HepG2 (cell line): ENCODE data around the gene MAB21L4. TPM values are rescaled to one million over a fixed set of nuclear protein-coding genes. Genes with fewer than 3 reads are reported as not detected.
A peak's percentile ranks its signal among the peaks of the same experiment; 100 is the strongest.

Experiments used
- HMGA1 ChIP-seq: sonication (generic); formaldehyde crosslinking; conservative IDR thresholded peaks from 2 replicates; pipeline ENCODE4 v1.4.0; 2020; ENCODE audit warnings: missing genetic modification reagents
- IKZF5 ChIP-seq: IDR thresholded peaks from 2 replicates; pipeline ENCODE4 v1.6.1; 2018; ENCODE audit warnings: missing genetic modification reagents, mild to moderate bottlenecking, missing compliant biosample characterization
- MIER3 ChIP-seq: IDR thresholded peaks from 2 replicates; pipeline ENCODE4 v1.6.1; 2016; ENCODE audit warnings: missing compliant biosample characterization, borderline replicate concordance
- PPARG ChIP-seq: conservative IDR thresholded peaks from 2 replicates; pipeline ENCODE4 v1.6.1; 2016; ENCODE audit warnings: missing biosample characterization, missing genetic modification reagents
- TIGD3 ChIP-seq: sonication (generic); formaldehyde crosslinking; IDR thresholded peaks from 2 replicates; pipeline ENCODE4 v1.5.1; 2020; ENCODE audit warnings: mild to moderate bottlenecking, missing genetic modification reagents, borderline replicate concordance
- U2AF1 ChIP-seq: fragments of 200-400 bp; formaldehyde crosslinking; optimal IDR thresholded peaks from 2 replicates; pipeline ENCODE3; 2017; ENCODE audit warnings: mild to moderate bottlenecking, low read depth, low read length
- ZFP37 ChIP-seq: sonication (generic); formaldehyde crosslinking; IDR thresholded peaks from 2 replicates; pipeline ENCODE4 v1.4.0; 2020; ENCODE audit warnings: missing genetic modification reagents, borderline replicate concordance
- ZNF232 ChIP-seq: sonication (generic); formaldehyde crosslinking; IDR thresholded peaks from 2 replicates; pipeline ENCODE4 v1.4.0; 2020; ENCODE audit warnings: missing genetic modification reagents, borderline replicate concordance
- ZNF383 ChIP-seq: sonication (generic); formaldehyde crosslinking; IDR thresholded peaks from 2 replicates; pipeline ENCODE4 v1.4.0; 2020; ENCODE audit warnings: missing genetic modification reagents, mild to moderate bottlenecking, borderline replicate concordance
- ZNF552 ChIP-seq: sonication (generic); formaldehyde crosslinking; IDR thresholded peaks from 2 replicates; pipeline ENCODE4 v1.9.0; 2022; ENCODE audit warnings: missing genetic modification reagents, mild to moderate bottlenecking, borderline replicate concordance
- ZNF687 ChIP-seq: sonication (generic); formaldehyde crosslinking; IDR thresholded peaks from 2 replicates; pipeline ENCODE4 v1.5.1; 2020; ENCODE audit warnings: mild to moderate bottlenecking, missing genetic modification reagents, moderate library complexity
- ZNF777 ChIP-seq: sonication (generic); formaldehyde crosslinking; IDR thresholded peaks from 2 replicates; pipeline ENCODE4 v1.4.0; 2020; ENCODE audit warnings: missing genetic modification reagents
- ZNF816 ChIP-seq: sonication (generic); formaldehyde crosslinking; IDR thresholded peaks from 2 replicates; pipeline ENCODE4 v1.8.0; 2022; ENCODE audit warnings: missing genetic modification reagents, mild to moderate bottlenecking, borderline replicate concordance
- polyA plus RNA-seq, 8 experiments: library from polyadenylated mRNA; depleted of rRNA in 3 of 8; stranded (reverse) in 7 of 8; unstranded in 1 of 8; fragments of >200 nt; fragmentation: Illumina TruSeq in 4 of 8; extraction: Trizol in 4 of 8; gene quantifications; 2 replicates each; pipeline versions ENCODE4 v1.2.1 to v1.2.3, GENCODE V29; 2011 to 2016; ENCODE audit warnings: low read depth in 4 of 8, missing spikeins in 1 of 8, mixed read lengths in 1 of 8; ENCODE audit not compliant: insufficient read depth in 1 of 8
- total RNA-seq, 5 experiments: library from RNA; depleted of rRNA; stranded (reverse); fragments of >200 nt; fragmentation: Illumina TruSeq; extraction: Trizol; gene quantifications; 2 replicates each; pipeline ENCODE4 v1.2.3, GENCODE V29; 2016; ENCODE audit warnings: low read depth in 1 of 5
- TF ChIP-seq, protein P1 (sequence below), 2 experiments: sonication (generic) in 1 of 2; formaldehyde crosslinking in 1 of 2; IDR thresholded peaks; 2 replicates each; pipeline versions ENCODE4 v1.6.1 to v1.9.0; 2014 to 2022; ENCODE audit warnings: antibody characterized with exemption in 1 of 2, borderline replicate concordance in 1 of 2, inconsistent platforms in 1 of 2, low read depth in 1 of 2, missing genetic modification reagents in 1 of 2

MAB21L4 gene
- total and polyA plus RNA-seq, 2 of the 13 experiments (the other 11 are each of a cell fraction or from before 2014, with no cell fraction given) = 3.0 to 14.0 TPM

GRCh38 chr2:240917009-240917683 lies 21.2 kb upstream of the MAB21L4 start (continued):
- no peak for TF ChIP-seq TIGD3
- TF ChIP-seq ZNF232 = no peak
- no peak for TF ChIP-seq IKZF5
- 0 out of 2 replicates have a peak, but pooled peaks have one; percentile 29 for TF ChIP-seq ZNF687
- no peak for TF ChIP-seq ZFP37 (CRISPR knock-in tag)
- TF ChIP-seq U2AF1 = no peak
- no peak for TF ChIP-seq MIER3 (CRISPR knock-in tag)
- no peak for TF ChIP-seq ZNF816 (CRISPR knock-in tag)
- no peak for TF ChIP-seq HMGA1 (CRISPR knock-in tag)
- TF ChIP-seq, protein P1, sequence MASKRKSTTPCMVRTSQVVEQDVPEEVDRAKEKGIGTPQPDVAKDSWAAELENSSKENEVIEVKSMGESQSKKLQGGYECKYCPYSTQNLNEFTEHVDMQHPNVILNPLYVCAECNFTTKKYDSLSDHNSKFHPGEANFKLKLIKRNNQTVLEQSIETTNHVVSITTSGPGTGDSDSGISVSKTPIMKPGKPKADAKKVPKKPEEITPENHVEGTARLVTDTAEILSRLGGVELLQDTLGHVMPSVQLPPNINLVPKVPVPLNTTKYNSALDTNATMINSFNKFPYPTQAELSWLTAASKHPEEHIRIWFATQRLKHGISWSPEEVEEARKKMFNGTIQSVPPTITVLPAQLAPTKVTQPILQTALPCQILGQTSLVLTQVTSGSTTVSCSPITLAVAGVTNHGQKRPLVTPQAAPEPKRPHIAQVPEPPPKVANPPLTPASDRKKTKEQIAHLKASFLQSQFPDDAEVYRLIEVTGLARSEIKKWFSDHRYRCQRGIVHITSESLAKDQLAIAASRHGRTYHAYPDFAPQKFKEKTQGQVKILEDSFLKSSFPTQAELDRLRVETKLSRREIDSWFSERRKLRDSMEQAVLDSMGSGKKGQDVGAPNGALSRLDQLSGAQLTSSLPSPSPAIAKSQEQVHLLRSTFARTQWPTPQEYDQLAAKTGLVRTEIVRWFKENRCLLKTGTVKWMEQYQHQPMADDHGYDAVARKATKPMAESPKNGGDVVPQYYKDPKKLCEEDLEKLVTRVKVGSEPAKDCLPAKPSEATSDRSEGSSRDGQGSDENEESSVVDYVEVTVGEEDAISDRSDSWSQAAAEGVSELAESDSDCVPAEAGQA (IDR thresholded peaks at IDR 0.05; ENCODE audit: low read depth) = no peak
- TF ChIP-seq, protein P1 (CRISPR knock-in tag; IDR thresholded peaks at IDR 0.05; ENCODE audit: borderline replicate concordance) = no peak
- no peak for TF ChIP-seq PPARG (CRISPR knock-in tag)
- TF ChIP-seq ZNF383 (CRISPR knock-in tag) = no peak
- TF ChIP-seq ZNF777 (CRISPR knock-in tag) = no peak
- TF ChIP-seq ZNF552 = no peak
